ENCODE results near the gene TMEM63A. TPM values are rescaled to one million over a fixed set of nuclear protein-coding genes. Genes with fewer than 3 reads are reported as not detected.
A peak's percentile ranks its signal among the peaks of the same experiment; 100 is the strongest.

TMEM63A gene
- polyA plus RNA-seq, 2 of the 4 experiments (the other 2 are of a cell fraction), result 7.5 to 9.5 TPM

DNA sequence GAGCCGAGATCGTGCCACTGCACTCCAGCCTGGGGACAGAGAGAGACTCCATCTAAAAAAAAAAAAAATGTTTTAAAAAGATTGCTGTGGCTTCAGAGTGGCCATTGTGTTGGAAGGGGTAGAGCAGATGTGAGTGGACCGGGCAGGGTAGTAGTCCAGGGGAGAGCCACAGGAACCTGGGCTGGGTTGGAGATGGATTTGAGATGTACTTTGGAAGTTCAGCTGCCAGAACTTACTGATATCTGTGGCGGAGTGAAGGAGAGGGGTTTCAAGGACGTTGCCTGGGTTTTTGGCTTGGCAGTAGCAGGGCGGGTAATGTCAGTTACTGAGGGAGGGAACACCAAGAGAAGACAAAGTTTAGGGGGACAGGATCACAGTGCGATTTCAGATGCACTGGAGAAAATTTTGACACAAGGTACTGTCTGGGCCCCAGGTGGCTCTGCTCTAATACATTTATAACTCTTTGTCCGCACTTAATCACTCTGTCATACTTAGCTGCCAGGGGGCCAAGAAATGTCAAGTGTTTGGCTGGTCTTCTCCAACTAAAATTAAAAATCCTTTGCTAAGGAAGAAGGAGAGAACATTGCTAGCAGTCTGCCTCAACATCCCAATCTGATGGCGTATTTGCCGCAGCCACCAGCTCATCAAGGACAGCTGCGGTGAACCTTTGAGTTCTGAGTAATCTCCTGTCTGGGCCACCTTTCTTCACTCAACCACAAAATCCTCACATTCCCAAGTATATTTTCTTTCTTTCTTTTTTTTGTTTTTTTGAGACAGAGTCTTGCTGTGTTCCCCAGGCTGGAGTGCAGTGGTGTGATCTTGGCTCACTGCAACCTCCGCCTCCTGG is 62.6 kb downstream of the TMEM63A start:
- Histone ChIP-seq H3K4me2 (no peak overlapping the region), H3K27ac (peak overlapping the region; percentile 51 to 66), H3K4me1 (peaks cover 68% of the 10 kb centered on the region), H3K9me3 (no peaks in the 10 kb centered on the region), H3K4me3 (no peak overlapping the region)
- ChIA-PET POLR2A (no interaction called here), CTCF (interaction anchor here (0.6 to 2.8 kb wide), 5 partner anchors 21 to 345 kb away, joined by 3 to 18 read pairs (median 3); partner anchors contain the start of gene SRP9)
- 93% methylated on average over 12 of the region's 12 CpGs for WGBS (ENCODE audit: missing lambda C conversion rate)
- TF ChIP-seq JUNB (IDR thresholded peaks at IDR 0.05), result no peak
- no peak for TF ChIP-seq TFCP2L1 (CRISPR knock-in tag; IDR thresholded peaks at IDR 0.05)
- TF ChIP-seq SREBF2 (IDR thresholded peaks at IDR 0.05), result no peak
- no peak for TF ChIP-seq USF2 (IDR thresholded peaks at IDR 0.05)
- no peak for TF ChIP-seq ZSCAN20 (CRISPR knock-in tag; IDR thresholded peaks at IDR 0.05)
- TF ChIP-seq, protein P1, sequence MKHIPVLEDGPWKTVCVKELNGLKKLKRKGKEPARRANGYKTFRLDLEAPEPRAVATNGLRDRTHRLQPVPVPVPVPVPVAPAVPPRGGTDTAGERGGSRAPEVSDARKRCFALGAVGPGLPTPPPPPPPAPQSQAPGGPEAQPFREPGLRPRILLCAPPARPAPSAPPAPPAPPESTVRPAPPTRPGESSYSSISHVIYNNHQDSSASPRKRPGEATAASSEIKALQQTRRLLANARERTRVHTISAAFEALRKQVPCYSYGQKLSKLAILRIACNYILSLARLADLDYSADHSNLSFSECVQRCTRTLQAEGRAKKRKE (CRISPR knock-in tag; IDR thresholded peaks at IDR 0.05; ENCODE audit: low read depth), result no peak
- TF ChIP-seq RNF2 (IDR thresholded peaks at IDR 0.05; ENCODE audit: borderline replicate concordance, low read depth), result no peak
- TF ChIP-seq BHLHE40 (IDR thresholded peaks at IDR 0.05; ENCODE audit: low read depth, low read length), result no peak
- no peak for TF ChIP-seq POLR2AphosphoS2 (conservative IDR thresholded peaks at IDR 0.05; ENCODE audit: low read length)
- TF ChIP-seq PBX3 (IDR thresholded peaks at IDR 0.05), result no peak
- TF ChIP-seq HEYL (CRISPR knock-in tag; IDR thresholded peaks at IDR 0.05), result no peak
- TF ChIP-seq HOXB13 (CRISPR knock-in tag; IDR thresholded peaks at IDR 0.05; ENCODE audit: low read depth), result no peak
- TF ChIP-seq REST (IDR thresholded peaks at IDR 0.05), result no peak
- no peak for TF ChIP-seq SMC3 (IDR thresholded peaks at IDR 0.05)
- TF ChIP-seq CHD4 (IDR thresholded peaks at IDR 0.05; ENCODE audit: borderline replicate concordance), result no peak
- TF ChIP-seq CBX8 (IDR thresholded peaks at IDR 0.05), result no peak
- TF ChIP-seq ZNF302 (CRISPR knock-in tag; IDR thresholded peaks at IDR 0.05), result no peak
- no peak for TF ChIP-seq RCOR1 (IDR thresholded peaks at IDR 0.05; ENCODE audit: low read depth, low read length)
- FAIRE-seq (no peak), ATAC-seq (no peak), DNase-seq (ENCODE audit: low read depth in 1 of 2, low spot score in 1 of 2) (no peak)

DNA sequence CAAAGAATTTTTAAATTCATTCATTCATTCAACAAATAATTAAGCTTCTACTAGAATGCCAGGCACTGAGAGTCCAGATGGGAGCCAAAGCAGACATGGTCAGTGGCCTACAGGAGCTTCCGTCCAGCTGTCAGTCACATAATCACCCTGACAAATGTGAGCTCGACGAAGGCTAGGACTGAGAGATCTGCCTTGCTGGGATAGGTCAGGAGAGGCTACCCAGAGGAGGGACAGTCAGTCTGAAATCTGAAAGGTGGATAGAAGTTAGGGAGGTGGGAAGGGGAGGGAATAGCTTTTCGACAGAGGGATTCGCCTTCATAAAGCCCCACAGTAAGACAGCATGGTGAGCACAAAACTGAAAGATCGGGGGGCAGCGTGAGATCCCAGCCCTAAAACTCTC is 64.0 kb downstream of the TMEM63A start:
- CTCF ChIA-PET, result interaction anchor here (0.6 to 2.8 kb wide), 7 partner anchors 9 to 344 kb away, joined by 3 to 18 read pairs (median 5); partner anchors contain the start of gene SRP9
- Histone ChIP-seq H3K9me3 (no peaks in the 10 kb centered on the region), H3K4me3 (no peak overlapping the region), H3K4me2 (peak overlapping the region; percentile 45), H3K27ac (peak overlapping the region; percentile 96 to 99), H3K4me1 (peaks cover 81% of the 10 kb centered on the region)
- TF ChIP-seq FOXS1 (CRISPR knock-in tag; IDR thresholded peaks at IDR 0.05) (no peak), CHD4 (IDR thresholded peaks at IDR 0.05; ENCODE audit: borderline replicate concordance) (no peak)
- WGBS (ENCODE audit: missing lambda C conversion rate), result 83% methylated on average over 7 of the region's 7 CpGs
- ATAC-seq, result no peak
- no peak for DNase-seq (ENCODE audit: low read depth in 1 of 2, low spot score in 1 of 2)
- POLR2A ChIA-PET, result no interaction called here
- FAIRE-seq, result no peak
